GM18873 (cell line): Measurements from ENCODE around the gene PTEN.
"Not testable (repeated sequence)": the region's sequence is repeated elsewhere in the genome, so short reads cannot be mapped to it uniquely, and the experiment has no call there.

ENCODE experiments used
- ATAC-seq: cut with Tn5 transposase; IDR thresholded peaks from one replicate; pipeline ENCODE4 v1.9.1; 2021; ENCODE audit warnings: mild to moderate bottlenecking, moderate library complexity, moderate number of reproducible peaks; ENCODE audit not compliant: unreplicated experiment, low FRiP score

PTEN gene

DNA sequence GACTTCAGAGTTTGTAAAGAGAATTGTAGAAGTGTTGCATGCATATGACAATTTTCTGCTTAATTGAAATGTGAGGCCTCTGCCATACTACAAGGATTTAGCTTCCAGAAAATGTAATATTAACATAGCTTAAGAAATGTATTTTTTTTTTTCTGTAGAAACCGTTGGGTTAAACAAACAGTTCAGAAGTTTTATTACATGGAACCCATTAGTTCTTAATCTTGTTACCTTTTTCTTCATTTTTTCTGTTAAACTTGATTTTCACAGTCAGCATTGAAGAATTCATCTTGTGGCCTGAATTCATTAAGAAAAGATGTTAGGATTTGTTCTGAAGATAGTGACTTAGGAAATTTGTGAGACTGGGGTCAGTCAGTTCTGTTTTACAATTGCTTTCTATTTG lies 4.9 kb downstream of the PTEN start:
- ATAC-seq, result no peak

DNA sequence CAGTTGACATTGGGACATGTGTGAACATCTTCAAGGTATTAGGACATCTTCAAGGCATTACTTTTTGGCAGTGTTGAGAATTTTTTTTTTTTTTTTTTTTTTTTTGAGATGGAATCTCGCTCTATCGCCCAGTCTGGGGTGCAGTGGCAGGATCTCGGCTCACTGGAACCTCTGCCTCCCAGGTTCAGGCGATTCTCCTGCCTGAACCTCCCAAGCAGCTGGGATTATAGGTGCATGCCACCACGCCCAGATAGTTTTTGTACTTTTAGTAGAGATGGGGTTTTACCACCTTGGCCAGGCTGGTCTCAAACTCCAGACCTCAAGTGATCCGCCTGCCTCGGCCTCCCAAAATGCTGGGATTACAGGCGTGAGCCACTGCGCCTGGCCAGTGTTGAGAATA lies 5.7 kb downstream of the PTEN start:
- ATAC-seq, result not testable (repeated sequence)

DNA sequence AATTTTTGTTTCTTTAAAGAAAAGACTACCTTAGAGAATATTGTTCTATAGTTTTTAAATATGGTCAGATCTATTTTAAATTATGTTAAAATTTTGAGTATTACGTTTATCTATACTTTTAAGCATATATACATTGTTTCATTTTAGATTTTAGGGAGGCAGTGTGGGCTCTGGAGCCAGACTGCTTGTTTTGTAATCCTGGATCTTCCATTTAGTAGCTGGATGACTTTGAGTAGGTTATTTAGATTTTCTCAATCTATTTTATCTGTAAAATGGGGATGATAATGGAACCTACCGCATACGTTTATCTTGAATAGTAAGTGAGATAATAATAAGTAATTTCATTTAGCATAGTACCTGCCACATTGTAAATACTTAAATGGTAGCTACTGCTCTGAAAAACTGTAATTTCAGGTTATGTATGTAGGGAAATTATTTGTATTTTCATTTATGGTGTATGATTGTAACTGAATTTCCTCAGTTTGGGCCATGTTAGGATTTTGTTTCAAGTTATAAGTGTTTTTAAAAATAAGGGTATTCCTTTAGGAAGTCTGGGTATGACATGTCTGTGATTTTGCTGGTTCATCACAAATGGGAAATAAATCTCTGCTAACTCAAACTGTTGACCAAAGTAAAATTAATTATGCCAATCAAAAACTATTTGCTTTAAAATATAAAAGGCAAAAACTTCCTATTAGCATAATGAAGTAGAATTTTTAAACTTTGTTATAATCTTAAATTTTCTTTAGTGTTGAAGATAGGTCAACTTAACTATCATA lies 6.5 kb downstream of the PTEN start:
- ATAC-seq, result no peak

DNA sequence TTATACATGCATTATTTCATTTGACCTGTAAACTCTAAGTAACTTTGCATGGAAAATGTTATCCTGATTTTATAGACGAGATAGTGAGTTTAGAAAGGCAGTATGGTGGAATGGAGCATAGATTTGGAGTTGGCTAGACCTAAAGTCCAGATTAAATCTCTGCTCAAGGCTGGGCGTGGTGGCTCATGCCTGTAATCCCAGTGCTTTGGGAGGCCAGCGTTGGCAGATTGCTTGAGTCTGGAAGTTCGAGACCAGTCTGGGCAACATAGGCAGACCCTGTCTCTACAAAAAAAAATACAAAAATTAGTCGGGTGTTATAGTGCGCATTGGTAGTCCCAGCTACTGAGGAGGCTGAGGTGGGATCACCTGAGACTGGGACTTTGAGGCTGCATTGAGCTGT lies 9.4 kb downstream of the PTEN start:
- ATAC-seq, result no peak

DNA sequence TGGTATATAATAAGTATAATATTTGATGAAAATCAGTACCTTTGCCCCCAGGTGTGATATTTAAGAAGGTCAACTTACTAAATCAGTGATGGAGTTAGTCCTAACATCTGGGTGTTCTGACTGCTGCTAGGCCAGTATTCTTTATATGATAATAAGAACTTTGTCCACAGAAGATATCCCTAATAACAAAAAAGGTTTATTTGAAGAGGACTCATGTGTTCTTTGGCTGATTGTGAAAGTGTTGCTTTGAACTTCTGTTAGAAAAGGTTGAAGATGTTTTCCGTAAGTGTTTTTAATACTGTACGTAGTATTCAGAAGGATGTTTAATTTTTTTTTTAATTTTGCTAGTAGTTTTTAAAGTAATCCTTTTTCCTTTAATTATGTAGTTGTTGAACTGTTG lies 10.2 kb downstream of the PTEN start:
- no peak for ATAC-seq

DNA sequence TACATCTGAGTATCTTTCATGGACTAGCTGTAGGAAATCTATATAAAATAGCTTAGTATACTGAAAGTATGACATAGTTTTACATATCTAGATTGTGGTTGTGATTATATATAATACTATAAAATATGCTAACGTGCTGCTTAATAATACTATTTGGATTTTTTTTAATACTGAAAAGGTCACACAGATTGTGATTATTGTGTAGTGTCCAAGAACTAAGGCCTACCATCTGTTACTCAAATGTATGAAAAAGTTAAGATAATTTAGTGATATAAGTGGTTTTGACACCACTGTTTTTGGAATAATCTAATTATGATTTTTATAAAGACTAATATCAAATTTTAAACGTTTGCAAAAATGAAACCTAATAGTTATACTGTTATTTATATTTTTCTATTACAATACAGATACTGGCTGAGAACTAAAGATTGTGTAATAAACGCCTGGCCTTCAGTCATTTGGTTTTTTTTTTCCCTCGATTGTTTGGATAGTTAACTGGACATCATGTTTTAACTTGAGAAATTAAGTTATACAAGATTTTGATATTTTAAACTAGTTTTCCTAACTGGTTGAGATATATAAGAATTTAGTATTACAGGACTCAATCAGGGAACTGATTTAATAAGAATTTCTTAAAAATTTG lies 12.6 kb downstream of the PTEN start:
- ATAC-seq, result no peak

DNA sequence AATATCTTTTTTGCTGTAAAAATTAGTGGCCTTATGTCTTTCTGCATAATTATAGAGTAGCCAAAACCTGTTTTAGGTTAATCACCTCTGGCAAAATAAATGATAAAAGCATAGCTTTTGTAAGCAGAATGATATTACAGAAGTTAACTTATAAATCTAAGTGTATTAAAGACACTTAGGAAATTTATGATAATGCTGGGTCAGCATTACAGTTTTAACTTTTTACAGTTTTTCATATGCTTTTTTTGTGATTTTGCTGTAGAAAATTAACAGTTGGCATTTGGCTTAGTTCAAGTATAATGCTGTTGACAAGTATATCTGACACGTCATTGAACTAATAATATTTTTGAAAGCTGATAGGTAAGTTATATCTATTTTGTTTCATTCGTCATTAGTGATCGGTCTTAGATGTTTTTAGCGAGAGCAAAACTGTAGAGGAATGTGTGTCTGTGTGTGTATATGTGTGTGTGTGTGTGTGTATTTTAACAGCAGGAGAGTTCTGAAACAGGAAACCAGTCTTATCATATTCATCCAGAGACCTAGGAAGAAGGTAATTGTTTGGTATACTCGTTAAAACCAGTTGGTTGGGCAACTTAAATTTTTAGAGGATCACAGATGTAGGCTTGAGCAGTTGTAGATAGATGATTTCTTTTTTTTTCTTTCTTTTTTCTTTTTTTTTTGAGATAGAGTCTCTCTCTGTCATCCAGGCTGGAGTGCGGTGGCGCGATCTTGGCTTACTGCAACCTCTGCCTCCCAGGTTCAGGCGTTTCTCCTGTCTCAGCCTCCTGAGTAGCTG lies 15.4 kb downstream of the PTEN start:
- ATAC-seq, result no peak

DNA sequence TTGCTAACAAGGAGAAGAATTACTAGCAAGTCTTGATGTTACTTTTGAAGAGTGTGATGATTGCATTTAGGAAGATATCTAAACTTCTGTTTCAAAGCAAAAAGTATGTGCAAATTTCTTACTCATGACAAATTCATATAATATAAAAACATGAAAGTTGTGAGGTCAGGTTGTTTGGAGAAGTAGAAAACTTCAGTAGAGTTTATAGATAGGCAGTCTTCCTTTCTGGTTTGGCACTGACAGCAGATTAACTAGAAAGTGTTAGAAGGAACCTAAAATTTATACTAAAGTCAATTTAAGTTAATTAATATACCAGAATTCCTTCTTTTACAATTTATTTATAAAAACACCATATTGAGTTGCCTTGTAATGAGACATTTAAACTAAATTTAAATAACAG lies 16.9 kb downstream of the PTEN start:
- ATAC-seq, result no peak

DNA sequence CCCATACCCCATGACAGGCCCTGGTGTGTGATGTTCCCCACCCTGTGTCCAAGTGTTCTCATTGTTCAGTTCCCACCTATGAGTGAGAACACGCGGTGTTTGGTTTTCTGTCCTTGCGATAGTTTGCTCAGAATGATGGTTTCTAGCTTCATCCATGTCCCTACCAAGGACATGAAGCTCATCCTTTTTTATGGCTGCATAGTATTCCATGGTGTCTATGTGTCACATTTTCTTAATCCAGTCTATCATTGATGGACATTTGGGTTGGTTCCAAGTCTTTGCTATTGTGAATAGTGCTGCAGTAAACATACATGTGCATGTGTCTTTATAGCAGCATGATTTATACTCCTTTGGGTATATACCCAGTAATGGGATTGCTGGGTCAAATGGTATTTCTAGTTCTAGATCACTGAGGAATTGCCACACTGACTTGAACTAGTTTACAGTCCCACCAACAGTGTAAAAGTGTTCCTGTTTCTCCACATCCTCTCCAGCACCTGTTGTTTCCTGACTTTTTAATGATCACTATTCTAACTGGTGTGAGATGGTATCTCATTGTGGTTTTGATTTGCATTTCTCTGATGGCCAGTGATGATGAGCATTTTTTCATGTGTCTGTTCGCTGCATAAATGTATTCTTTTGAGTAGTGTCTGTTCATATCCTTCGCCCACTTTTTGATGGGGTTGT lies 18.1 kb downstream of the PTEN start:
- not testable (repeated sequence) for ATAC-seq

DNA sequence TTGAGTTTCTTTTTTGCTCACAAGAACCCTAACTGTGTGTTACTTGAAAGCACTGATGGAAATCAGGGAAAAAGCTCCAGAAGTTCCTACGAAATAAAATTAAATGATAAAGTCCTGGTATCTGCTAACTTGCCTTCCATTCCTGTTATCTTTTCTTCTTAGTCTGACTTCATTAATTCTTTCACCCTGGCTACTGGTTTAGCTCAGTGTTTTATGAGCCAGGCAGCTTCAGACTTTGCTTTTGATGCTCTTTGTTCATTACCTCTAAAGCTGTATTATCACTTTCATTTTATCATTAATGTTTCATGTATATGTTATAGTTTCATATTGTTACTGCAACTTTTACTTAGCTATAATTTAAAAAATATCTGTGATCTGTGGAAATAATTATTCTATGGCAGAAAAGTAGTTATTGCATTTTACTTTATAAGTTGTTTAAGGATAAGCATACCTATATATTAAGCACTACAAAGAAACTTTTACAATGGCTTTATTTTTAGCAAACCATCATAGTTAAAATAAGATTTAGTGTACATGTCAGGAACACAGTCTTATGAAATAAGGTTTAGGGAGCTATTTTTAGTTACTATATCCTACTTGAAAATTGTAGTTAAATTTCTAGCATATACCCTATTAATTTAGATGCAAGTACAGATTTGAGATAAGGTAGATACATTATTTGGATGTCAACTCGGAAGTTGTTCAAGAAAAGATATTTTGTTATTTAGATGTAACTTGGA lies 19.3 kb downstream of the PTEN start:
- ATAC-seq, result no peak

DNA sequence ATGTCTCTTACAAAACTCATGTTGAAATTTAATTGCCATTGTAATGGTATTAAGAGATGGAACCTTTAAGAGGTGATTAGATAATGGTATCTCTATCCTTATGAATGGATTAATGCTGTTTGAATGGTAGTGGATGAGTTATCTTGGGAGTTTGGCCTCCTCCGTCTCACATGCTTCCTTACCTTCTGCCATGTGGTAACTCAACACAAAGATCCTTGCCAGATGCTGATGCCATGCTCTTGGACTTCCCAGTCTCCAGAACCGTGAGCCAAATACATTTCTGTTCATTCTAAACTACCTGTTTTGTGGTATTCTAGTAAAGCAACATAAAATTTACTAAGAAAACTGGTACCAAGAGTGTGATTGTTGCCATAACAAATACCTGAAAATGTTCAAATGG lies 23.2 kb downstream of the PTEN start:
- no peak for ATAC-seq

DNA sequence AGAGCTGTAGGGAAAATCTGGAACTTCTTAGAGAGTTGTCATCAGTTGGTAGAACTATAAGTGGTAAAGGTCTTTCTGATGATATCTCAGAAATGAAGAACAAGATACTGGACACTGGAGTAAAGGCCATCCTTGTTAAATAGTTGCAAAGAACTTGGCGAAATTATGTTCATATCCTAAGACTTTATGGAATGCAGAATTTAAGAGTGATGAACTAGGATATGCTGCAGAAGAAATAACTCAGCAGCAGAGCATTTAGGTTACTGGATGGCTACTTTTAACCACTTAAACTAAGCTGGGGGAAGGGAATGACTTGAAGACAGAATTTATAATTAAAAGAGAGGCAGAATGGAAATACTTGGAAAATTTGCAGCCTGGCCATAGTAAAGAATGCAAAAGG lies 23.7 kb downstream of the PTEN start:
- no peak for ATAC-seq

DNA sequence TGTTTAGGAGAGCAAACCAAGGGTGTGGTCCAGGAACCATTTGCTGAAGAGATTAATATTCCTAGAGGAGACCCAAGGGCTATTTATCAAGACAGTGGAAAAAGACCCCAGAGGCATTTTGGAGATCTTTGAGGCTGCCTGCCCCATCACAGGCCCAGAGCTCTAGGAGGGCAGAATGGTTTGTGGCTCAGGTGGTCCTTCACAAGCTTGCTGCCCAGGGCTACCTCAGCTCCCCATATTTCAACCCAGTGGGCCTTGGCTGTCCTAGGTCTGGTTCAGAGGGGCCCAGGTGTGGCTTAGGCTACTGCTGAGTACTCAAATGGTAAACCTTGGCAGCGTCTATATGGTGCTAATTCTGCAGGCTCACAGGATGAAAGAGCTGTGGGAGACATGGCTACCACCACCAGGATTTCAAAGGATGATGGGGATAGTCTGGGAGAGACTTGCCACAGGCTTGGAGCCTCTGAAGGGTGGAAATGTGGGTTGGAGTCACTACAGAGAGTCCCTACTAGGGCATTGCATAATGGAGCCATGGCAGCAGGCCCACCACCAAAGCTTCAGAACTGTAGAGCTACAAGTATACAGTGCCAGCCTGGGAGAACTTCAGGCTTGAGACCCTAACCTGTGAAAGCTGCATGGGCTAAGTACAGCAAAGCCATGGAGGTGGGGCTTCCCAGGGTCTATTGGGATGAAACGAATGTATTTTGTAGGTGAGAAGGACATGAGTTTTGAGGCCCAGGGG lies 24.3 kb downstream of the PTEN start:
- ATAC-seq, result no peak

DNA sequence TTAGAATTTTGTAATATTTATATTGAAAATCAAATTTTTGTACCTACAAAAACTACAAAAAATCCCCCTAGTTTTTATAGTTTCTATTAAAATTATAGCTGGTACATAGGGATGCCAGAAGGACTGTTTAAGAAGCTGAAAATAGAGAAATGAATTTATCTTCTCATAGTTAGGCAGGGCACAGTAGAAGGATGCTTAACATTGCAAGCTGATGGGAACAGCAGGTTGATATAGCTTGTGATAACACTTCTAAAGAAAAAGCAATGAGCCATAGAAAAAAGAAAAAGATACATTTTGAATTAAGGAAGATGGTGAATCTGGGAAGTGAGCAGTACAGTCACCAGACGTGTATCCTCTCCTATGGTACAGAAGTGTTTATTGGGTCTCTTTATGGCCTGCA lies 32.0 kb downstream of the PTEN start:
- ATAC-seq, result no peak

DNA sequence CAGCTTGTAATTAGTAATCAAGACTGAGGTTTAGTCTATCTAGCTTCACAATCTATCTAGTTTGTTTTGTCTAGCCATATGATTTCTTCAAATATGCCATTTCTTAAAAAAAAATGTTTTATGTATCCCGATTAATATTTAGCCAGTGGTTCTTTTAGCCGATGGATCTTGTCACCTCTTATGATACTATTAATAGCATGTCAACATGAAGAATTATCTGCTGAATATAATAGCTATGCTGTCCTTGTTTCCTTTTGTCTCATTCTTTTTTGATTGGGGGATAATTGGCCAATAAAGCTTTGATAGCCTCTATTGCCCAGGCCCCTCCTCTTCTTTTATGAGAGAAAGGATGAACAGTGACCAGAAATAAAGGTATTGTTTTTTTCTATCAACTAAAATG lies 32.8 kb downstream of the PTEN start:
- no peak for ATAC-seq

DNA sequence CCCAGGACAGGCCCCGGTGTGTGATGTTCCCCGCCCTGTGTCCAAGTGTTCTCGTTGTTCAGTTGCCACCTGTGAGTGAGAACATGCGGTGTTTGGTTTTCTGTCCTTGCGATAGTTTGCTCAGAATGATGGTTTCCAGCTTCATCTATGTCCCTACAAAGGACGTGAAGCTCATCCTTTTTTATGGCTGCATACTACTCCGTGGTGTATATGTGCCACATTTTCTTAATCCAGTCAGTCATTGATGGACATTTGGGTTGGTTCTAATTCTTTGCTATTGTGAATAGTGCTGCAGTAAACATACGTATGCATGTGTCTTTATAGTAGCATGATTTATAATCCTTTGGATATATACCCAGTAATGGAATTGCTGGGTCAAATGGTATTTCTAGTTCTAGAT lies 34.5 kb downstream of the PTEN start:
- ATAC-seq, result not testable (repeated sequence)

DNA sequence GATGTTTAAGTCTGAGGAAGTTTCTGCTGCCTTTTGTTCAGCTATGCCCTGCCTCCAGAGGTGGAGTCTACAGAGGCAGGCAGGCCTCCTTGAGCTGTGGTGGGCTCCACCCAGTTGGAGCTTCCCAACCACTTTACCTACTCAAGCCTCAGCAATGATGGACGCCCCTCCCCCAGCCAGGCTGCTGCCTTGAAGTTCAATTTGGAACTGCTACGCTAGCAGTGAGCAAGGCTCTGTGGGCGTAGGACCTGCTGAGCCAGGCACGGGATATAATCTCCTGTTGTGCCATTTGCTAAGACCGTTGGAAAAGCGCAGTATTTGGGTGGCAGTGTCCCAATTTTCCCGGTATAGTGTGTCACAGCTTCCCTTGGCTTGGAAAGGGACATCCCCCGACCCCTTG lies 40.0 kb downstream of the PTEN start:
- not testable (repeated sequence) for ATAC-seq

DNA sequence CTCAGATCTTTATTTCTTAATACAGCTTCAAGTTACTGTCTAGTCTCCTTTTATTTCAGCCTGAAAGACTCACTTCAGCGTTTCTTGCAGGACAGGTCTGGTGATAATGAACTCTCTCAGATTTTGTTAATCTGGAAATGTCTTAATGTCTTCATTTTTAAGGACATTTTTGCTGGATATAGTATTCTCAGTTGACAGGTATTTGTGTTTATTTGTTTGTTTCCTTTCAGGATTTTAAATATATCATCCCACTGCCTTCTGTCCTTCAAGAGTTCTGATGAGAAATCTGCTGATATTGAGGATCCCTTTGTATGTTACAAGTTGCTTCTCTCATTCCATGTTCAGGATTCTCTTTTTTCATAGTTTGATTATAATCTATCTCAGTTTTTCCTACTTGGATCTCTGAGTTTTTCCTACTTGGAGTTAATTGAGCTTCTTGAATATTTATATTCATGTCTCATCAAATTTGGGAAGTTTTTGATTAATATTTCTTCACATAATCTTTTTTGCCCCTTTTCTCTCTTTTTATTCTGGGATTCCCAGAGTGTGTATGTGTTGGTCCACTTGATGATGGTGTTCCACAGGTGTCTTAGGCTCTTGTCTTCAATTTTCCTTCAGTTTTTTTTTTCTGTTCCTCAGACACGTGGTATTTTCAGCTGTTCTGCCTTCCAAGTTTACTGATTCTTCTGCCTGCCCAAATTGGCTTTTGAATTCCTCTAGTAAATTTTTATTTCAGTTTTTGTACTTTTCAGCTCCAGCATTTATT lies 49.9 kb downstream of the PTEN start:
- no peak for ATAC-seq

DNA sequence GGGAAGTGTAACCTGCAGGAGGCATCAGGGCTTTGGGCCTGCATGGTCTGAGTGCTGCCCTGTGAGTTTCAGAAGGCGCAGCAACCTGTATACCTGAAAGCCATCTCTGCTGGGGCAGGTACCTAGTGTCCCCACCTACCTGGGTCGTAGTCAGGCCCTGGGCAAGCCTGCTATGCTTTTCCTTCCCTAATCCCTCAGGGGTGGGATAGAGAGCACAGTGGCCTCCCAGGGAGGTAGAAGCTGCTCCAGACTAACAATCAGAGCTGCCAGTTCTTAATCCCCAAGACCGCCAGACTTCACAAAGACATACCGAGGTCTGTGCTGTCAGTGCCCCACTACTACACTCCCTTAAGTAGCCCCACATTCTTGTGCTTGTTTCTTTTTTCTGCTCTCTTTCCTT lies 52.0 kb downstream of the PTEN start:
- no peak for ATAC-seq
